Naive thymus-derived CD4-positive, alpha-beta T cell (primary cell): ENCODE results near the gene OR4K14. TPM values are rescaled to one million over a fixed set of nuclear protein-coding genes. Genes with fewer than 3 reads are reported as not detected.
A peak's percentile ranks its signal among the peaks of the same experiment; 100 is the strongest.

ENCODE experiments used
- ATAC-seq: fragments of 150-1000 bp; cut with Tn5 transposase; 2 replicates; pipeline ENCODE4 v1.10.0; 2021; ENCODE audit warnings: mild to moderate bottlenecking, moderate library complexity
- CTCF ChIA-PET: fragments of 350-600 bp; sonication (Branson Sonifier 250); formaldehyde crosslinking; loops from one replicate; lab custom pipeline; 2021; ENCODE audit warnings: antibody characterized with exemption; lab: Charles Lee
- POLR2A ChIA-PET: fragments of 350-600 bp; sonication (Branson Sonifier 250); formaldehyde crosslinking; loops from one replicate; lab custom pipeline; 2021; ENCODE audit warnings: antibody characterized with exemption, inconsistent platforms; lab: Charles Lee
- DNase-seq, 9 donors: peaks; one replicate each; pipeline versions ENCODE4 v3.0.0 to v3.0.0-alpha.2; 2020 to 2022; ENCODE audit warnings: mixed read lengths in 1 of 9
- H3K27ac ChIP-seq: one replicate; pipeline ENCODE4 v1.7.0; 2013; ENCODE audit warnings: mild to moderate bottlenecking, low read depth, low read length, moderate library complexity
- H3K27me3 ChIP-seq, 2 donors: one replicate each; pipeline ENCODE4 v1.7.0; 2013; ENCODE audit warnings: low read length in 2 of 2, mild to moderate bottlenecking in 2 of 2, moderate library complexity in 2 of 2; ENCODE audit not compliant: control insufficient read depth in 2 of 2, insufficient read depth in 2 of 2
- H3K36me3 ChIP-seq, 3 experiments: 1 replicate in 2 of 3; 2 replicates in 1 of 3; pipeline ENCODE4 v1.7.0; 2013; ENCODE audit warnings: low read length in 3 of 3, mild to moderate bottlenecking in 3 of 3, moderate library complexity in 1 of 3; ENCODE audit not compliant: insufficient read depth in 3 of 3, control insufficient read depth in 2 of 3
- H3K4me1 ChIP-seq, 2 donors: one replicate each; pipeline ENCODE4 v1.7.0; 2013; ENCODE audit warnings: low read length in 2 of 2, mild to moderate bottlenecking in 2 of 2, moderate library complexity in 1 of 2; ENCODE audit not compliant: control insufficient read depth in 2 of 2, insufficient read depth in 2 of 2
- H3K4me3 ChIP-seq: 2 replicates; pipeline ENCODE4 v1.7.0; 2013; ENCODE audit warnings: mild to moderate bottlenecking, low read length
- H3K9me3 ChIP-seq, 3 experiments: 1 replicate in 2 of 3; 2 replicates in 1 of 3; pipeline ENCODE4 v1.7.0; 2013; ENCODE audit warnings: low read length in 3 of 3; ENCODE audit not compliant: control insufficient read depth in 2 of 3
- H3K27ac Mint-ChIP-seq, 9 donors: one replicate each; pipeline ENCODE4 v1.8.0; 2020 to 2022; ENCODE audit warnings: mixed read lengths in 9 of 9, mild to moderate bottlenecking in 8 of 9, moderate library complexity in 5 of 9, inconsistent platforms in 2 of 9
- H3K27me3 Mint-ChIP-seq, 5 donors: one replicate each; pipeline ENCODE4 v1.8.0; 2021 to 2022; ENCODE audit warnings: mixed read lengths in 5 of 5, mild to moderate bottlenecking in 1 of 5
- H3K36me3 Mint-ChIP-seq, 5 donors: one replicate each; pipeline ENCODE4 v1.8.0; 2020 to 2022; ENCODE audit warnings: mixed read lengths in 5 of 5, mild to moderate bottlenecking in 3 of 5, inconsistent platforms in 1 of 5
- H3K4me1 Mint-ChIP-seq, 7 donors: one replicate each; pipeline ENCODE4 v1.8.0; 2020 to 2022; ENCODE audit warnings: mixed read lengths in 7 of 7, mild to moderate bottlenecking in 3 of 7, inconsistent platforms in 1 of 7
- H3K4me3 Mint-ChIP-seq, 10 donors: one replicate each; pipeline ENCODE4 v1.8.0; 2020 to 2022; ENCODE audit warnings: mild to moderate bottlenecking in 10 of 10, mixed read lengths in 10 of 10, moderate library complexity in 6 of 10, inconsistent platforms in 2 of 10
- H3K9me3 Mint-ChIP-seq, 11 donors: one replicate each; pipeline ENCODE4 v1.8.0; 2020 to 2022; ENCODE audit warnings: mixed read lengths in 11 of 11, mild to moderate bottlenecking in 4 of 11, inconsistent platforms in 1 of 11, moderate library complexity in 1 of 11
- intact Hi-C, 2 donors: fragments of 100-400 bp; cut with micrococcal nuclease; formaldehyde crosslinking; loops; one replicate each; pipeline ENCODE4 v1.15.1; 2023
- polyA plus RNA-seq, 2 donors: library from polyadenylated mRNA; unstranded; fragments of 300-500 nt; fragmentation: Illumina TruSeq; gene quantifications; one replicate each; pipeline ENCODE4 v1.2.3, GENCODE V29; 2021
- total RNA-seq, 6 experiments: library from RNA in 5 of 6; stranded (reverse) in 5 of 6; gene quantifications; 1 replicate in 5 of 6; 2 replicates in 1 of 6; pipeline ENCODE4 v1.2.3 and lab custom pipeline; 2021 to 2026

The OR4K14 gene, protein sequence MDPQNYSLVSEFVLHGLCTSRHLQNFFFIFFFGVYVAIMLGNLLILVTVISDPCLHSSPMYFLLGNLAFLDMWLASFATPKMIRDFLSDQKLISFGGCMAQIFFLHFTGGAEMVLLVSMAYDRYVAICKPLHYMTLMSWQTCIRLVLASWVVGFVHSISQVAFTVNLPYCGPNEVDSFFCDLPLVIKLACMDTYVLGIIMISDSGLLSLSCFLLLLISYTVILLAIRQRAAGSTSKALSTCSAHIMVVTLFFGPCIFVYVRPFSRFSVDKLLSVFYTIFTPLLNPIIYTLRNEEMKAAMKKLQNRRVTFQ
- total RNA-seq = not detected
- not detected for polyA plus RNA-seq
- total RNA-seq (lab: John Stamatoyannopoulos, UW) = not detected

DNA sequence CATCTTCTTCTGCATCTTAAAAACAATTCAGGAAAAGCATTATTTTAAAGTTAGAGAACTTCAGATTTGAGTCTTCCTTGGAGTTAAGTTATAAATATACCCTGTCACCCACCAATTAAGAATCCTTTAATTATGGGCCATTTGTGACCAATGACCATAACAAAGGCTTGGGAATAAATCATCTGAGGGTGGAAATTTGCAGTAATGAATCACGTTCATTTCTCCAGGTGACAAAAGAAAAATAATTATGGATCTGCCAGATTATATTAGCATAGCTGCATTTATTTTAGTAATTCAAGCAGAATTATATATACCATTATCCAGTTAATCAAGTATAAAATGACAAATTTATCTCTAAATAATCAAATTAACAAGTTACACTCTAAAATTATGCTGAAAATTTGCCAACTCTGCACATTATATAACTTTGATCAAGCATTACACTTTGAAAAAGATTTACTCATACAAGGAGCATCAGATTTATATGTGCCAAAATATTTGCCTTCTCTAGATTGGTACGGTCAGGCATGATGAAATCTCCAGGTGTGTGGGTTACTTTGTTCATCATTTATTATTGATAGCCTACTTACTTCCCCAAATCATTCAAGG, at the start of gene OR4K14:
OR4K14 (minus strand) TSS at position 51 of the 609 bp plus-strand sequence. CDS start 4,114 bp downstream, outside the sequence.
- no peaks in the 10 kb centered on the region for H3K9me3 ChIP-seq
- Mint-ChIP-seq H3K4me1 (peaks cover 0 to 2% (median 0%) of the 10 kb centered on the region in 7 donors), H3K27me3 (peaks cover 0 to 14% (median 3%) of the 10 kb centered on the region in 5 donors), H3K36me3 (peaks cover 0 to 9% (median 0%) of the 10 kb centered on the region in 5 donors), H3K4me3 (no peak within 1 kb of the TSS), H3K27ac (no peak within 1 kb of the TSS), H3K9me3 (peaks cover 0 to 11% (median 1%) of the 10 kb centered on the region in 11 donors)
- H3K27ac ChIP-seq = no peak within 1 kb of the TSS
- no peaks in the 10 kb centered on the region for H3K27me3 ChIP-seq
- intact Hi-C loops = no loop called here
- no peak within 1 kb of the TSS for H3K4me3 ChIP-seq
- ChIA-PET CTCF (no interaction called here), POLR2A (no interaction called here)
- no peaks in the 10 kb centered on the region for H3K4me1 ChIP-seq
- H3K36me3 ChIP-seq = no peaks in the 10 kb centered on the region
- no peak for DNase-seq
- ATAC-seq = no peak

DNA sequence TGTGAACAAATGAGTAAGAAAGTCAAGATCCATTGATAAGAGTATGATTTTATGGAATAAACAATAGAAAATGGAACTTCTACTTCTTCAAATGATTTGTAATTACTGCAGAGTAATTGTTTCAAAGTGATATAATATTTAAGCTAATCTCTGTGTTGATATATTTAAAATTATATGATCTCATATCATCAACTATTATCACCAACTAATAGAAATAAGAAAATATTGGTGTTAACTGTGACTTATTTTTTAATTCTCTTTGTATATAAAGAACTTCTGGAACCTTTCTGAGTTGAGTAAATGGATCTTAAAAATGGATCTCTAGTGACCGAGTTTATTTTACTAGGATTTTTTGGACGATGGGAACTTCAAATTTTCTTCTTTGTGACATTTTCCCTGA, 40.6 kb upstream of the OR4K14 start, which contains the start of gene OR4L1:
OR4L1 (plus strand) TSS at position 301 of the 400 bp plus-strand sequence; CDS start at position 301, 0 bp downstream.
- Mint-ChIP-seq H3K9me3 (peaks cover 0 to 13% (median 5%) of the 10 kb centered on the region in 11 donors), H3K4me3 (no peak within 1 kb of the TSS), H3K27ac (peak within 1 kb of the TSS in 1 of 9 donors; percentile 32), H3K36me3 (peaks cover 0 to 4% (median 0%) of the 10 kb centered on the region in 5 donors), H3K27me3 (peaks cover 0 to 8% (median 0%) of the 10 kb centered on the region in 5 donors), H3K4me1 (peaks cover 0 to 4% (median 2%) of the 10 kb centered on the region in 7 donors)
- Histone ChIP-seq H3K4me1 (no peaks in the 10 kb centered on the region), H3K4me3 (no peak within 1 kb of the TSS), H3K27me3 (no peaks in the 10 kb centered on the region), H3K36me3 (no peaks in the 10 kb centered on the region), H3K9me3 (no peaks in the 10 kb centered on the region), H3K27ac (no peak within 1 kb of the TSS)
- POLR2A ChIA-PET = no interaction called here
- no peak for ATAC-seq
- no peak for DNase-seq
- CTCF ChIA-PET = no interaction called here
- intact Hi-C loops = no loop called here

DNA sequence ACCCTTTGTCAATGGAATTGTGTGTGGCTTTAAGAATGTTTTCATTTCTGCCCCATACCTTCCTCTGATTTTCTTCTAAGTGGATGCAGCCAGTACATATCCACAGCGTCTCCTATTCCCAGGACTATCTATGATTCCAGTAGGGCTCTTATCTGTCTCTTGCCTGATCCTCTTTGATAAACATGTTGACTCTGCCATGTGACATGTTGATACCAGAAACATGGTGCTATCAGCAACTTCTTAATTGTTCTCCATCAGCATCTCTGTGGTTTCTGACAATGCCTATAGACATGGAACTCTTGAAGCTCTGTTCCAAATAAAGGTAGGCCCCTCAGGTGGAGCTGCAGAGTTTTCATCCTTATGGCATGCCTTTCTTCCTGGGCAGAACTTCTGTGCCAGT, 29.1 kb upstream of the OR4K14 start:
- Mint-ChIP-seq H3K9me3 (peaks cover 0 to 6% (median 0%) of the 10 kb centered on the region in 11 donors), H3K27me3 (peaks cover 3 to 17% (median 9%) of the 10 kb centered on the region in 5 donors), H3K27ac (no peak overlapping the region), H3K4me3 (no peak overlapping the region), H3K36me3 (no peaks in the 10 kb centered on the region), H3K4me1 (peaks cover 0 to 2% (median 0%) of the 10 kb centered on the region in 7 donors)
- Histone ChIP-seq H3K4me1 (no peaks in the 10 kb centered on the region), H3K27ac (no peak overlapping the region), H3K36me3 (no peaks in the 10 kb centered on the region), H3K4me3 (no peak overlapping the region), H3K9me3 (no peaks in the 10 kb centered on the region), H3K27me3 (no peaks in the 10 kb centered on the region)
- ChIA-PET POLR2A (no interaction called here), CTCF (no interaction called here)
- intact Hi-C loops = no loop called here
- DNase-seq (no peak), ATAC-seq (no peak)

DNA sequence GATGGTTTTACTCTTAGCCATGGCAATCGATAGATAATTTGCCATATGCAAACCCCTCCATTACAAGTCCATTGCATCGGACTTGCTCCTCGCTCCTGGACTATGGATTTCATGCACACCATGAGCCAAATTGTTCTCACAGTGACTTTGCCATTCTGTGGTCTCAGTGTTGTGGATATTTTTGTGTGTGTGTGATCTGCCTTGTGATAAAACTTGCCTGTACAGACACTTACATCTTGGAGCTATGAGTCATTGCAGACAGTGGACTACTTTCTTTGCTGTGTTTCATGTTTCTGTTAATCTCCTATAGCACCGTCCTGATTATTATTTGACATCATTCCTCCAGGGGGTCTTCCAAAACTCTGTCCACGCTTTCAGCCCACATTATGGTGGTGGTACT, 25.1 kb upstream of the OR4K14 start:
- Histone ChIP-seq H3K4me3 (no peak overlapping the region), H3K36me3 (no peaks in the 10 kb centered on the region), H3K27ac (no peak overlapping the region), H3K27me3 (no peaks in the 10 kb centered on the region), H3K4me1 (no peaks in the 10 kb centered on the region), H3K9me3 (no peaks in the 10 kb centered on the region)
- peaks cover 0 to 3% (median 0%) of the 10 kb centered on the region in 5 donors for H3K36me3 Mint-ChIP-seq
- ATAC-seq (no peak), DNase-seq (no peak)
- CTCF ChIA-PET = no interaction called here
- H3K27me3 Mint-ChIP-seq = peaks cover 2 to 8% (median 5%) of the 10 kb centered on the region in 5 donors
- H3K27ac Mint-ChIP-seq = no peak overlapping the region
- H3K4me3 Mint-ChIP-seq = no peak overlapping the region
- POLR2A ChIA-PET = no interaction called here
- peaks cover 0 to 2% (median 0%) of the 10 kb centered on the region in 7 donors for H3K4me1 Mint-ChIP-seq
- H3K9me3 Mint-ChIP-seq = peaks cover 0 to 14% (median 5%) of the 10 kb centered on the region in 11 donors
- intact Hi-C loops = no loop called here

DNA sequence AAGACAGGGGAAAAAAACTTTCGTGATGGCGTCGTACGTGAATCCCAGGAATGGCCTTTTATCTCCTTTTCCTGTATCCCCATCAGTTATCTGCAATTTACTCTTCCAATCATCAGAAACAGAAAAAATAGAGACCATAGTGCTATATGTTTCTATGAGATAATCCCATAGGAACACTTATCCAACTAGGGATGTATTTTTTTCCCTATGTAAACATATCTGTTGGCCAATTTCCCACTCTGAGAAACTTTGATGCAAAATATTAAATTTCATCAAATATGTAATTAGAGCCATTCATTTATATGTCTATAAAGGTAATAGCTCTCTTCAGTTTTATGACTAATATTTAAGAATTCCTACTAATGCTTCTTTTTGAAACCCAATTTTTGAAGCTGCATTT, 16.8 kb upstream of the OR4K14 start, which contains the start of gene OR4K13:
OR4K13 (minus strand) TSS at position 101 of the 400 bp plus-strand sequence. CDS start 1,280 bp downstream, outside the sequence.
- Mint-ChIP-seq H3K27ac (no peak within 1 kb of the TSS), H3K36me3 (no peaks in the 10 kb centered on the region), H3K9me3 (peaks cover 0 to 14% (median 4%) of the 10 kb centered on the region in 11 donors), H3K4me3 (no peak within 1 kb of the TSS), H3K4me1 (no peaks in the 10 kb centered on the region), H3K27me3 (peaks cover 0 to 7% (median 0%) of the 10 kb centered on the region in 5 donors)
- ATAC-seq = no peak
- POLR2A ChIA-PET = no interaction called here
- Histone ChIP-seq H3K36me3 (no peaks in the 10 kb centered on the region), H3K27ac (no peak within 1 kb of the TSS), H3K4me3 (no peak within 1 kb of the TSS), H3K9me3 (no peaks in the 10 kb centered on the region), H3K27me3 (no peaks in the 10 kb centered on the region), H3K4me1 (no peaks in the 10 kb centered on the region)
- CTCF ChIA-PET = no interaction called here
- intact Hi-C loops = no loop called here
- no peak for DNase-seq

DNA sequence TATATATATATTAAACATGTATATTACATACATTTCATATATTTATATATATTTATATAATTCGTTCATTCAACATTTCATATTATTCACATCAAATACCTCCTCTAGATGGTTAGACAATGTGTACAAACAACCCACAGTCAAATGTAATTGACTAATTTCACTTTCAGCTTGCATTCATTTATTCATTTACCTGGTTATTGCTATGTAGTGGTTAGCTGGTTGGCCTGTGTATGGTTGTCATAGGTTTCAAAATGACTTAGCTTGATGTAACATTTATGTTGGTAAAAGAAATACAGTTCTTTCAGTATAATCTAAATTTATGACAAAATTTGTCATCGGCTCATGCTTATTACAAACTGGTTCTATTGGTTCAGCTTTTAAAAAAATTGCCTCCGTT, 16.3 kb upstream of the OR4K14 start:
- H3K4me1 Mint-ChIP-seq = no peaks in the 10 kb centered on the region
- no peaks in the 10 kb centered on the region for H3K27me3 ChIP-seq
- H3K36me3 ChIP-seq = no peaks in the 10 kb centered on the region
- peaks cover 0 to 12% (median 3%) of the 10 kb centered on the region in 11 donors for H3K9me3 Mint-ChIP-seq
- H3K27me3 Mint-ChIP-seq = peaks cover 0 to 7% (median 0%) of the 10 kb centered on the region in 5 donors
- intact Hi-C loops = no loop called here
- H3K4me1 ChIP-seq = no peaks in the 10 kb centered on the region
- no peaks in the 10 kb centered on the region for H3K9me3 ChIP-seq
- DNase-seq (no peak), ATAC-seq (no peak)
- H3K4me3 Mint-ChIP-seq = no peak overlapping the region
- no peak overlapping the region for H3K27ac Mint-ChIP-seq
- H3K27ac ChIP-seq = no peak overlapping the region
- H3K36me3 Mint-ChIP-seq = no peaks in the 10 kb centered on the region
- POLR2A ChIA-PET = no interaction called here
- CTCF ChIA-PET = no interaction called here
- H3K4me3 ChIP-seq = no peak overlapping the region
